GM23338 (cell line): Measurements from ENCODE around the gene SMYD5.

Experiments
- CREB1 ChIP-seq: fragments of 250-450 bp; sonication (Bioruptor Pico); IDR thresholded peaks from 2 replicates; pipeline ENCODE4 v1.5.0; 2020; ENCODE audit warnings: low read depth, mild to moderate bottlenecking, moderate library complexity
- EZH2 ChIP-seq: fragments of 200-600 bp; sonication (generic); IDR thresholded peaks from one replicate; pipeline ENCODE4 v1.8.0; 2017; ENCODE audit warnings: antibody characterized with exemption, mild to moderate bottlenecking, low read depth; ENCODE audit not compliant: unreplicated experiment
- POLR2AphosphoS5 ChIP-seq: IDR thresholded peaks from 2 replicates; pipeline ENCODE4 v1.6.1; 2016; ENCODE audit warnings: antibody characterized with exemption, low read depth
- TF ChIP-seq, protein P1 (sequence below): IDR thresholded peaks from one replicate; pipeline ENCODE4 v1.6.1; 2018; ENCODE audit warnings: antibody characterized with exemption; ENCODE audit not compliant: unreplicated experiment
- TF ChIP-seq, protein P2 (sequence below), 2 experiments: fragments of 200-600 bp in 1 of 2; sonication (generic) in 1 of 2; conservative IDR thresholded peaks; 2 replicates each; pipeline versions ENCODE4 v1.5.1 to v1.6.1; 2016 to 2017; ENCODE audit warnings: antibody characterized with exemption in 2 of 2, low read depth in 2 of 2, mild to moderate bottlenecking in 2 of 2, moderate library complexity in 1 of 2

GRCh38 chr2:73238976-73239375 lies 24.9 kb downstream of the SMYD5 start:
- TF ChIP-seq EZH2 (no peak), CREB1 (CRISPR knock-in tag) (no peak), POLR2AphosphoS5 (no peak)
- TF ChIP-seq, protein P1, sequence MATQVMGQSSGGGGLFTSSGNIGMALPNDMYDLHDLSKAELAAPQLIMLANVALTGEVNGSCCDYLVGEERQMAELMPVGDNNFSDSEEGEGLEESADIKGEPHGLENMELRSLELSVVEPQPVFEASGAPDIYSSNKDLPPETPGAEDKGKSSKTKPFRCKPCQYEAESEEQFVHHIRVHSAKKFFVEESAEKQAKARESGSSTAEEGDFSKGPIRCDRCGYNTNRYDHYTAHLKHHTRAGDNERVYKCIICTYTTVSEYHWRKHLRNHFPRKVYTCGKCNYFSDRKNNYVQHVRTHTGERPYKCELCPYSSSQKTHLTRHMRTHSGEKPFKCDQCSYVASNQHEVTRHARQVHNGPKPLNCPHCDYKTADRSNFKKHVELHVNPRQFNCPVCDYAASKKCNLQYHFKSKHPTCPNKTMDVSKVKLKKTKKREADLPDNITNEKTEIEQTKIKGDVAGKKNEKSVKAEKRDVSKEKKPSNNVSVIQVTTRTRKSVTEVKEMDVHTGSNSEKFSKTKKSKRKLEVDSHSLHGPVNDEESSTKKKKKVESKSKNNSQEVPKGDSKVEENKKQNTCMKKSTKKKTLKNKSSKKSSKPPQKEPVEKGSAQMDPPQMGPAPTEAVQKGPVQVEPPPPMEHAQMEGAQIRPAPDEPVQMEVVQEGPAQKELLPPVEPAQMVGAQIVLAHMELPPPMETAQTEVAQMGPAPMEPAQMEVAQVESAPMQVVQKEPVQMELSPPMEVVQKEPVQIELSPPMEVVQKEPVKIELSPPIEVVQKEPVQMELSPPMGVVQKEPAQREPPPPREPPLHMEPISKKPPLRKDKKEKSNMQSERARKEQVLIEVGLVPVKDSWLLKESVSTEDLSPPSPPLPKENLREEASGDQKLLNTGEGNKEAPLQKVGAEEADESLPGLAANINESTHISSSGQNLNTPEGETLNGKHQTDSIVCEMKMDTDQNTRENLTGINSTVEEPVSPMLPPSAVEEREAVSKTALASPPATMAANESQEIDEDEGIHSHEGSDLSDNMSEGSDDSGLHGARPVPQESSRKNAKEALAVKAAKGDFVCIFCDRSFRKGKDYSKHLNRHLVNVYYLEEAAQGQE, result no peak
- TF ChIP-seq, protein P2, sequence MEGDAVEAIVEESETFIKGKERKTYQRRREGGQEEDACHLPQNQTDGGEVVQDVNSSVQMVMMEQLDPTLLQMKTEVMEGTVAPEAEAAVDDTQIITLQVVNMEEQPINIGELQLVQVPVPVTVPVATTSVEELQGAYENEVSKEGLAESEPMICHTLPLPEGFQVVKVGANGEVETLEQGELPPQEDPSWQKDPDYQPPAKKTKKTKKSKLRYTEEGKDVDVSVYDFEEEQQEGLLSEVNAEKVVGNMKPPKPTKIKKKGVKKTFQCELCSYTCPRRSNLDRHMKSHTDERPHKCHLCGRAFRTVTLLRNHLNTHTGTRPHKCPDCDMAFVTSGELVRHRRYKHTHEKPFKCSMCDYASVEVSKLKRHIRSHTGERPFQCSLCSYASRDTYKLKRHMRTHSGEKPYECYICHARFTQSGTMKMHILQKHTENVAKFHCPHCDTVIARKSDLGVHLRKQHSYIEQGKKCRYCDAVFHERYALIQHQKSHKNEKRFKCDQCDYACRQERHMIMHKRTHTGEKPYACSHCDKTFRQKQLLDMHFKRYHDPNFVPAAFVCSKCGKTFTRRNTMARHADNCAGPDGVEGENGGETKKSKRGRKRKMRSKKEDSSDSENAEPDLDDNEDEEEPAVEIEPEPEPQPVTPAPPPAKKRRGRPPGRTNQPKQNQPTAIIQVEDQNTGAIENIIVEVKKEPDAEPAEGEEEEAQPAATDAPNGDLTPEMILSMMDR (conservative IDR thresholded peaks at IDR 0.05; ENCODE audit: low read depth in 2 of 2), result no peak
